Endothelial cell of umbilical vein (primary cell): Measurements from ENCODE around the gene MYO18A. TPM values are rescaled to one million over a fixed set of nuclear protein-coding genes. Genes with fewer than 3 reads are reported as not detected.

Source experiments
- BruUV-seq: library from RNA; stranded (reverse); fragments of 400-500 nt; replicated peaks from 2 replicates; lab custom pipeline; 2021; lab: Mats Ljungman, UMichigan
- CTCF ChIA-PET: fragments of 300-600, 350-600 bp; sonication (Branson Sonifier 250); formaldehyde crosslinking; loops from one replicate; lab custom pipeline; 2021; ENCODE audit warnings: antibody characterized with exemption, inconsistent platforms; lab: Charles Lee
- POLR2A ChIA-PET: fragments of 300-600, 350-600 bp; sonication (Branson Sonifier 250); formaldehyde crosslinking; loops from one replicate; lab custom pipeline; 2021; ENCODE audit warnings: antibody characterized with exemption, inconsistent platforms; lab: Charles Lee
- DNase-seq: peaks from one replicate; pipeline ENCODE4 v3.0.0-alpha.2; 2011; ENCODE audit warnings: low read depth, low spot score
- FAIRE-seq: peaks from 2 replicates; lab custom pipeline; 2011; peaks lifted over from hg19 to GRCh38; lab: Jason Lieb, UNC
- H2AFZ ChIP-seq: 2 replicates; pipeline ENCODE4 v1.6.0; 2012; ENCODE audit warnings: low read depth, low read length, control low read depth, inconsistent platforms
- H3K27ac ChIP-seq: 2 replicates; pipeline ENCODE4 v1.5.1; 2011; ENCODE audit warnings: low read depth, mild to moderate bottlenecking, control low read depth, low read length, moderate library complexity; ENCODE audit not compliant: insufficient read depth
- H3K27me3 ChIP-seq, 2 experiments: 2 replicates each; pipeline versions ENCODE4 v1.6.0 to v1.6.1; 2011; ENCODE audit warnings: low read length in 2 of 2, mixed read lengths in 1 of 2; ENCODE audit not compliant: control insufficient read depth in 2 of 2, insufficient read depth in 2 of 2
- H3K36me3 ChIP-seq, 2 experiments: 2 replicates in 1 of 2; 3 replicates in 1 of 2; pipeline ENCODE4 v1.5.1; 2011; ENCODE audit warnings: low read length in 2 of 2, mild to moderate bottlenecking in 1 of 2, moderate library complexity in 1 of 2; ENCODE audit not compliant: control insufficient read depth in 2 of 2, insufficient read depth in 2 of 2; ENCODE audit errors: extremely low read depth in 1 of 2
- H3K4me1 ChIP-seq: 3 replicates; pipeline ENCODE4 v1.5.1; 2011; ENCODE audit warnings: mild to moderate bottlenecking, low read length; ENCODE audit not compliant: control insufficient read depth, insufficient read depth; ENCODE audit errors: extremely low read depth
- H3K4me2 ChIP-seq: 2 replicates; pipeline ENCODE4 v1.6.1; 2011; ENCODE audit warnings: low read length, control low read depth, mixed read lengths; ENCODE audit not compliant: insufficient read depth
- H3K4me3 ChIP-seq, 3 experiments: fragments of 200-600 bp in 1 of 3; sonication (generic), shearing (Covaris generic) in 1 of 3; replicated peaks in 1 of 3; 2 replicates each; pipeline ENCODE4 v1.5.1; 2011 to 2016; ENCODE audit warnings: control low read depth in 3 of 3, low read length in 3 of 3, mild to moderate bottlenecking in 2 of 3, inconsistent platforms in 1 of 3, low read depth in 1 of 3, moderate library complexity in 1 of 3; ENCODE audit not compliant: insufficient read depth in 1 of 3
- H3K79me2 ChIP-seq: 2 replicates; pipeline ENCODE4 v1.6.0; 2012; ENCODE audit warnings: low read length, inconsistent platforms; ENCODE audit not compliant: control insufficient read depth, insufficient read depth
- H3K9ac ChIP-seq: replicated peaks from 2 replicates; pipeline ENCODE3; 2011; ENCODE audit warnings: low read length, control low read depth; ENCODE audit not compliant: insufficient read depth; ENCODE audit errors: extremely low read depth
- H3K9me1 ChIP-seq: replicated peaks from 3 replicates; pipeline ENCODE4 v1.6.0; 2011; ENCODE audit warnings: mild to moderate bottlenecking, low read length; ENCODE audit not compliant: control insufficient read depth, insufficient read depth; ENCODE audit errors: extremely low read depth
- H3K9me3 ChIP-seq: replicated peaks from 2 replicates; pipeline ENCODE4 v1.5.1; 2012; ENCODE audit warnings: low read length, inconsistent platforms; ENCODE audit not compliant: control insufficient read depth, insufficient read depth
- H4K20me1 ChIP-seq: replicated peaks from 2 replicates; pipeline ENCODE3; 2011; ENCODE audit warnings: mild to moderate bottlenecking, low read length; ENCODE audit not compliant: control insufficient read depth, insufficient read depth; ENCODE audit errors: extremely low read depth
- EZH2 ChIP-seq: IDR thresholded peaks from 2 replicates; pipeline ENCODE4 v1.6.1; 2012; ENCODE audit warnings: borderline replicate concordance, low read depth, mild to moderate bottlenecking, moderate library complexity, low read length, inconsistent platforms; ENCODE audit not compliant: severe bottlenecking
- FOS ChIP-seq: IDR thresholded peaks from 2 replicates; pipeline ENCODE4 v1.6.1; 2011; ENCODE audit warnings: mild to moderate bottlenecking, low read length, moderate library complexity, borderline replicate concordance; ENCODE audit not compliant: insufficient read depth
- GATA2 ChIP-seq: IDR thresholded peaks from 2 replicates; pipeline ENCODE4 v1.7.0; 2011; ENCODE audit warnings: low read depth, mild to moderate bottlenecking, moderate library complexity, mixed read lengths, low read length; ENCODE audit not compliant: insufficient read length, insufficient read depth
- JUN ChIP-seq: IDR thresholded peaks from 2 replicates; pipeline ENCODE4 v1.6.1; 2011; ENCODE audit warnings: borderline replicate concordance, low read depth; ENCODE audit not compliant: insufficient read length, insufficient read depth
- MAX ChIP-seq: IDR thresholded peaks from 2 replicates; pipeline ENCODE4 v1.6.1; 2011; ENCODE audit not compliant: insufficient read depth, insufficient read length
- MYC ChIP-seq: IDR thresholded peaks from one replicate; pipeline ENCODE4 v1.6.1; 2011; ENCODE audit warnings: mild to moderate bottlenecking, low read depth, low read length
- POLR2A ChIP-seq: IDR thresholded peaks from 2 replicates; pipeline ENCODE4 v1.6.1; 2012; ENCODE audit warnings: low read depth, mild to moderate bottlenecking, control low read depth, low read length
- POLR2AphosphoS5 ChIP-seq: IDR thresholded peaks from 2 replicates; pipeline ENCODE4 v1.6.1; 2012; ENCODE audit warnings: low read depth, mild to moderate bottlenecking, control low read depth, low read length, moderate library complexity; ENCODE audit not compliant: insufficient read depth
- dilution Hi-C: fragments of 300-500 bp; cut with MboI; formaldehyde crosslinking; loops from one replicate; pipeline ENCODE4 v1.15.0; 2019; ENCODE audit warnings: low sequenced_read_pairs; ENCODE audit not compliant: extremely low pct_ligation_motif_present
- intact Hi-C: fragments of 100-400 bp; cut with micrococcal nuclease; formaldehyde crosslinking; loops from one replicate; pipeline ENCODE4 v1.10.0; 2022
- polyA plus RNA-seq, 4 experiments: library from polyadenylated mRNA; depleted of rRNA in 3 of 4; stranded (reverse) in 3 of 4; unstranded in 1 of 4; fragments of >200 nt; gene quantifications; 2 replicates each; pipeline versions ENCODE4 v1.2.1 to v1.2.3, GENCODE V29; 2011 to 2012; ENCODE audit warnings: missing spikeins in 1 of 4
- total RNA-seq: library from RNA; stranded (reverse); gene quantifications from 2 replicates; pipeline ENCODE4 v1.2.3, GENCODE V29; 2021
- TF ChIP-seq, protein P1 (sequence below), 2 donors: IDR thresholded peaks; 1 replicate in 1 of 2; 2 replicates in 1 of 2; pipeline ENCODE4 v1.5.1; 2011; ENCODE audit warnings: low read length in 2 of 2, mild to moderate bottlenecking in 2 of 2, moderate library complexity in 2 of 2, control low read depth in 1 of 2, inconsistent platforms in 1 of 2, low read depth in 1 of 2; ENCODE audit not compliant: insufficient read depth in 1 of 2; ENCODE audit errors: extremely low read depth in 1 of 2

Gene MYO18A
- total and polyA plus RNA-seq, 2 donors (not counting 3 experiments of a cell fraction or from before 2014, with no cell fraction given) = 3.9 to 28.3 TPM

- no peak overlapping the region for H3K4me3 ChIP-seq
- H3K36me3 ChIP-seq = no peaks in the 10 kb centered on the region
- peaks cover 7% of the 10 kb centered on the region for H3K4me1 ChIP-seq
- dilution Hi-C loops = no loop called here
- no peak overlapping the region for H2AFZ ChIP-seq
- BruUV-seq = no TSS peak
- TF ChIP-seq, protein P1, sequence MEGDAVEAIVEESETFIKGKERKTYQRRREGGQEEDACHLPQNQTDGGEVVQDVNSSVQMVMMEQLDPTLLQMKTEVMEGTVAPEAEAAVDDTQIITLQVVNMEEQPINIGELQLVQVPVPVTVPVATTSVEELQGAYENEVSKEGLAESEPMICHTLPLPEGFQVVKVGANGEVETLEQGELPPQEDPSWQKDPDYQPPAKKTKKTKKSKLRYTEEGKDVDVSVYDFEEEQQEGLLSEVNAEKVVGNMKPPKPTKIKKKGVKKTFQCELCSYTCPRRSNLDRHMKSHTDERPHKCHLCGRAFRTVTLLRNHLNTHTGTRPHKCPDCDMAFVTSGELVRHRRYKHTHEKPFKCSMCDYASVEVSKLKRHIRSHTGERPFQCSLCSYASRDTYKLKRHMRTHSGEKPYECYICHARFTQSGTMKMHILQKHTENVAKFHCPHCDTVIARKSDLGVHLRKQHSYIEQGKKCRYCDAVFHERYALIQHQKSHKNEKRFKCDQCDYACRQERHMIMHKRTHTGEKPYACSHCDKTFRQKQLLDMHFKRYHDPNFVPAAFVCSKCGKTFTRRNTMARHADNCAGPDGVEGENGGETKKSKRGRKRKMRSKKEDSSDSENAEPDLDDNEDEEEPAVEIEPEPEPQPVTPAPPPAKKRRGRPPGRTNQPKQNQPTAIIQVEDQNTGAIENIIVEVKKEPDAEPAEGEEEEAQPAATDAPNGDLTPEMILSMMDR (IDR thresholded peaks at IDR 0.05; ENCODE audit: extremely low read depth in 1 of 2, insufficient read depth in 1 of 2, low read depth in 1 of 2, low read length in 2 of 2) = no peak
- TF ChIP-seq EZH2 (no peak), FOS (no peak), MAX (no peak), POLR2A (no peak), POLR2AphosphoS5 (no peak), GATA2 (no peak), MYC (no peak), JUN (no peak)
- no peaks in the 10 kb centered on the region for H3K9me1 ChIP-seq
- ChIA-PET CTCF (interaction anchor here (1.4 to 2.0 kb wide), 4 partner anchors 9 to 73 kb away, joined by 3 to 6 read pairs (median 4); no protein-coding TSS in a partner anchor), POLR2A (no interaction called here)
- DNase-seq (no peak), FAIRE-seq (no peak)
- H3K27me3 ChIP-seq = peaks cover 17 to 18% of the 10 kb centered on the region in 2 experiments
- no peak overlapping the region for H3K27ac ChIP-seq
- no peaks in the 10 kb centered on the region for H4K20me1 ChIP-seq
- H3K9me3 ChIP-seq = no peaks in the 10 kb centered on the region
- intact Hi-C loops = loop anchor here (2.0 kb wide), 1 partner anchor 67 kb away; no protein-coding TSS in a partner anchor
- H3K9ac ChIP-seq = no peak overlapping the region
- no peaks in the 10 kb centered on the region for H3K79me2 ChIP-seq
- no peak overlapping the region for H3K4me2 ChIP-seq
Observed at GRCh38 chr17:29043539-29044145, 136.6 kb downstream of the MYO18A start.
